ENCODE results near the gene TNRC6B.
"Not testable (repeated sequence)": the region's sequence is repeated elsewhere in the genome, so short reads cannot be mapped to it uniquely, and the experiment has no call there.

TNRC6B gene

GRCh38 chr22:40177738-40178416 is at the start of gene TNRC6B:
TSS of gene TNRC6B (plus strand) at chr22:40177925. CDS start at chr22:40178136, 211 bp downstream.
- DNase-seq, result peak; percentile 97

DNA sequence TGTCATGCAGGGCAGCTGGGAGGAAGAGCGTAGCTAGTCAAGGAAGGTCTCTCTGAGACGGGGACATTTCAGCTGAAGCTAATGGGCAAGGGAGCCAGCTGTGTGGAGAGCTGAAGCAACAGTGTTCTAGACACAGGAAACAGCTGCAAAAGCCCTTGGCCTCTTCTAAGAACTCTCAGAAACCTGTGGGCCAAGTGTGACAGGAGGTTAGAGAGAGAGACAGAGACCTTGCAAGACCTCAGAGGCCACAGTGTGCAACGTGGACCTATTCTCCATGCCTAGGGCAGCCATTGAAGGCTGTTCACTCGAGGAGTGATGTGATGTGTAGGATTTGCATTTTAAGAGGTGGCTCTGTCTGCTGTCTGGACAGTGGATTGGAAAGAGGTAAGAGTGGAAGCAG is 48.7 kb upstream of the TNRC6B start:
- DNase-seq, result peak; percentile 39

DNA sequence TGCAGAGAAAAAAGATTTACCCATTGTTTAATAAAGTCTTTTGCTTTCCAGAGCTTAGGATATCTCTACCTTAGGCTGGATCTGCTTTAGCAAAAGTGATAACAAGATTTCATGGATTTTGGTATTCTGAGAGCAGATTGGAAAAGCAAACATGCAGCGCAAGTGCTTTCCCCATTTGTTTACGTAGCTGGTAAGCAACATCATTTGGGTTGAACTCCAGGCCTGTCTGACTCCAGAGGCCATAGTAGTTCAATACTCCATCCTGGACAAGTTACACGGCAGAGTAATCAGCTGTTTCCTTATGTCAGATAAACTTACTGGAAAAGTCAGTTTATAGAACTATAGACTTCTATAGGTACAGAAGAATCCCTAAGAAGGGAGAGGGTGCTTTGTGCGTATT is 40.6 kb upstream of the TNRC6B start:
- no peak for DNase-seq

DNA sequence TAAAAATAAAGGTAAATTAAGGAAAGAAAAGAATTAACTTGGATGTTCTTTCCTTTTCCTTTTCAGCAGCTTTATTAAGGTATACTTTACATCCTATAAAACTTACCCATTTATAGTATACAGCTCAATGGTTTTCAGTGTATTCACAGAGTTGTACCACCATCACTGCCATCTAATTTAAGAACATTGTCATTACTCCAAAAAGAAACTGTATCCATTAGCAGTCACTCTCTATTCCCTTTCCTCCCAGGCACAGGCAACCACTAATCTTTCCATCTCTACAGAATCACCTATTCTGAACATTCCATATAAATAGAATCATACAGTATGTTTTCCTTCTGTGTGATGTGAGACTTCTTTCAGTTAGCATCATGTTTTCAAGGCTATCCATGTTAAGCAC is 38.9 kb upstream of the TNRC6B start:
- DNase-seq, result no peak

GRCh38 chr22:40147388-40148176 is 30.1 kb upstream of the TNRC6B start:
- DNase-seq, result no peak

GRCh38 chr22:40153192-40153591 is 24.5 kb upstream of the TNRC6B start:
- no peak for DNase-seq

- no peak for DNase-seq
Observed at GRCh38 chr22:40153705-40154104, 24.0 kb upstream of the TNRC6B start.

- no peak for DNase-seq
Observed at GRCh38 chr22:40156001-40156516, 21.7 kb upstream of the TNRC6B start.

DNA sequence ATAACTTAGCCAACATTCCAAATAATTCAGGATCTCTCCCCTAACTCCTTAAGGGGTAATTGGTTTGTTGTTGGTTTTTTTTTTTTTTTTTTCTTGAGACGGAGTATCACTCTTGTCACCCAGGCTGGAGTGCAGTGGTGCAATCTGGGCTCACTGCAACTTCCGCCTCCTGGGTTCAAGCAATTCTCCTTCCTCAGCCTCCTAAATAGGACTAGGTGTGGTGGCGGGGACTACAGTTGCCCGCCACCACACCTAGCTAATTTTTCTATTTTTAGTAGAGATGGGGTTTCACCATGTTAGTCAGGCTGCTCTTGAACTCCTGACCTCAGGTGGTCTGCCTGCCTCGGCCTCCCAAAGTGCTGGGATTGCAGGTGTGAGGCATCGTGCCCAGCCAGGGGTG is 21.0 kb upstream of the TNRC6B start:
- not testable (repeated sequence) for DNase-seq

- DNase-seq, result no peak
Observed at GRCh38 chr22:40157330-40157945, 20.3 kb upstream of the TNRC6B start.

- no peak for DNase-seq
Observed at GRCh38 chr22:40161194-40161593, 16.5 kb upstream of the TNRC6B start.

DNA sequence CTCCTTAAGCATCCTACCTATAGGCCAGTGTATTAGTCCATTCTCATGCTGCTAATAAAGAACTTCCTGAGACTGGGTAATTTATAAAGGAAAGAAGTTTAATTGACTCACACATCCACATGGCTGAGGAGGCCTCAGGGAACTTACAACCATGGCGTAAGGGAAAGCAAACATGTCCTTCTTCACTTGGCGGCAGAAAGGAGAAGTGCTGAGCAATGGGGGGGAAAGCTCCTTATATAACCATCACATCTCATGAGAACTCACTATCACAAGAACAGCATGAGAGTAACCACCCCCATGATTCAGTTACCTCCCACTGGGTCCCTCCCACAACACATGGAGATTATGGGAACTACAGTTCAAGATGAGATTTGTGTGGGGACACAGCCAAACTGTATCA is 12.2 kb upstream of the TNRC6B start:
- not testable (repeated sequence) for DNase-seq

- no peak for DNase-seq
Observed at GRCh38 chr22:40175611-40176244, 2.0 kb upstream of the TNRC6B start.

DNA sequence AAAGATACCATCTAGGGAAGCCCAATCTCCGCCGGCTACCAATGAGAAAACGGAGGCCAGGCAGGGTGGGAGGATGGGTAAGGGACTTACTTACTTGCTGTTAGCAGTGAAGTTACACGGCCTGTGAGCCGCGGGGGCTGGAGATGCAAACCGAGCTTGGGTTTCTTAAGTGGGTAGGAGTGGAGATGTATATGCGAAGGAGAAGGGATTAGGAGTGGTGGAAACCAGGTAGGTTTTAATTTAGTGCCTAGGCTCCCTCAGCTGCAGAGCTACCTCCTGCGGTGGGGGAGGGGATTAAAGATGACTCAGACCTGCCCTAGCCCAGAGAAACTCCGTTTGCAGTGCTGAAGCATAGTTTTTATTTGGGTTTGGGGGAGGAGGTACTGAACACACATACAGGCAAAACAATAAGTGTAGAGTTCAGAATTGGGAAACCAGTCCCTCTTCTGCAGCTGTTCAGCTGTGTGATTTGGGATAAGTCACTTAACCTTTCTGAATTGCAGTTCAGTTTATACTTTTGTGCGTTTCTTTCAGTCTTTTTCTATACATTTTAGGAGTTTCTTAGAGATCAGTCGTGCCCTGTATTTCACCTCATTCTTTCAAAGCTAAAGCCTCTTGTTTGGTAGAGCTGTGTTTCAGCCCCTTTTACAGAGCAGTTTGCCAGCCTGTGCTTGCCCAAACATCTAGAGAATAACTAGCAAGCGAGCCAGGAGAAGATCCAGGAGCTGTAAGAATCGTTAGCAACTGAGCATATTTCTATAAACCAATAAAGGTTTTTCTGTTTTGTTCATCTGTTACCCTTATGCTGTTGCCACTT is 596 bp upstream of the TNRC6B start:
- DNase-seq, result peak; percentile 88

GRCh38 chr22:40178417-40179409 is 988 bp downstream of the TNRC6B start:
- peak; percentile 45 for DNase-seq

- no peak for DNase-seq
Observed at GRCh38 chr22:40179526-40179925, 1.8 kb downstream of the TNRC6B start.

DNA sequence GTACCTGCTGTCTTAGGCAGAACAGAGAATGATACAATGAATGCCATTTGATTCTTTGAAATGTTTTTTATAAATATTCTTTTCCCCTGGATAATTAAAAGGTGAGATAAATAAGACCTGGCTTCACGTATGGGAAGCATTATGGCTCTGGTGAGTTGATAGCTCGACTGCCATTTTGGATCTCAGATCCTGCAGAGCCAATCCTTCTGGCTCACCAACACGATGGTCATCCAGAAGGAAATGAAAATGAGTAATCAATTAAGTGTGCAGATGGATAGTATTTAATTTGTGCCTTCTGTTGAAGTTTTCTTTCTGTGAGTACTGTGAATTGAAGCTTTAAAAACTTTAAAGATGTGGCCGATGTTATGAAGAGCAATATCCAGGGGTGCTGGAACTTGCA is 2.7 kb downstream of the TNRC6B start:
- DNase-seq, result no peak

DNA sequence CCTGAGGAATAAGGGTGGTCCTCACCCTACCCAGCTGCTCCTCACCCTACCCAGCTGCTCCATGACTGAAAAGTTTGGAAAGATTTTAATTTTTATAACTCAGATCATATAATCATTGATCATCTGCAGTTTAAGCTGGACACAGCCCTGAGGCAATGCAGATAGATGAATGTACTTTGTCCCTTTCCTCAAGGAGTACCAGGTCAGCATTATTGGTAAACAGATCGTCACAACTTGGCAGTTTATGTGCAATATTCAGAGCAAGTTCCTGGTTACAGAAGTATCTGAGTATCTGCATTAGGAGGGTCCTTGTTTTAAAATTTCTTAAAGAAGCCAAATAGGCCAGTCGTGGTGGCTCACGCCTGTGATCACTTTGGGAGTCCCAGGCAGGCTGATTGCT is 3.6 kb downstream of the TNRC6B start:
- no peak for DNase-seq

- no peak for DNase-seq
Observed at GRCh38 chr22:40182231-40182835, 4.6 kb downstream of the TNRC6B start.

GRCh38 chr22:40183029-40183581 is 5.4 kb downstream of the TNRC6B start:
- DNase-seq, result no peak

Data from activated CD4-positive, alpha-beta T cell treated with anti-CD3 and anti-CD28 coated beads, Interleukin-2, amount 50 U/mL, for 16 hours (primary cell).